Ovary (tissue), 3 donors: ENCODE data around the gene MBD1.

Source experiments
- CTCF ChIP-seq, 3 donors: fragments of 450-650 bp in 2 of 3; fragments of 200-600 bp in 1 of 3; IDR thresholded peaks; one replicate each; pipeline versions ENCODE4 v1.5.1 to v1.8.0; 2016 to 2022; ENCODE audit warnings: antibody characterized with exemption in 3 of 3, mild to moderate bottlenecking in 1 of 3
- EP300 ChIP-seq: sonication (generic); formaldehyde crosslinking; IDR thresholded peaks from one replicate; pipeline ENCODE4 v1.6.1; 2017; ENCODE audit warnings: antibody characterized with exemption
- POLR2A ChIP-seq: fragments of 450-650 bp; IDR thresholded peaks from one replicate; pipeline ENCODE4 v1.6.1; 2017; ENCODE audit warnings: antibody characterized with exemption, mild to moderate bottlenecking, moderate library complexity
- donor health status: DM: no; HTN: no; CAD: no.

- TF ChIP-seq CTCF (IDR thresholded peaks at IDR 0.05) (no peak), POLR2A (no peak), EP300 (no peak)
Measured at GRCh38 chr18:50297621-50298442, 16.5 kb upstream of the MBD1 start.
